H1 (cell line): ENCODE measurements around the gene ZBTB26. TPM values are rescaled to one million over a fixed set of nuclear protein-coding genes. Genes with fewer than 3 reads are reported as not detected.

Source experiments
- CTCF ChIA-PET: fragments of 300-600 bp; sonication (Branson Sonifier 250); formaldehyde crosslinking; loops from one replicate; lab custom pipeline; 2021; ENCODE audit not compliant: partially characterized antibody; lab: Charles Lee
- POLR2A ChIA-PET: fragments of 300-600 bp; sonication (Branson Sonifier 250); formaldehyde crosslinking; loops from one replicate; lab custom pipeline; 2021; ENCODE audit warnings: inconsistent platforms; ENCODE audit not compliant: partially characterized antibody; lab: Charles Lee
- DNase-seq, 2 experiments: peaks; one replicate each; pipeline versions ENCODE4 v3.0.0 to v3.0.0-alpha.2; 2010 to 2022; ENCODE audit warnings: low spot score in 2 of 2, low read depth in 1 of 2, mixed read lengths in 1 of 2
- FAIRE-seq: peaks from 2 replicates; lab custom pipeline; 2011; peaks lifted over from hg19 to GRCh38; lab: Jason Lieb, UNC
- H2AFZ ChIP-seq: 2 replicates; pipeline ENCODE4 v1.8.1; 2012; ENCODE audit warnings: low read length, inconsistent platforms
- H2AK5ac ChIP-seq: 2 replicates; pipeline ENCODE4 v1.6.1; 2013; ENCODE audit warnings: low read depth, low read length
- H2BK120ac ChIP-seq: replicated peaks from 2 replicates; pipeline ENCODE3; 2013; ENCODE audit warnings: low read depth, low read length, inconsistent platforms
- H2BK12ac ChIP-seq: 2 replicates; pipeline ENCODE4 v1.6.1; 2013; ENCODE audit warnings: low read depth, low read length
- H2BK15ac ChIP-seq: 2 replicates; pipeline ENCODE4 v1.6.1; 2013; ENCODE audit warnings: low read length
- H2BK20ac ChIP-seq: 2 replicates; pipeline ENCODE4 v1.6.1; 2013; ENCODE audit warnings: low read length
- H2BK5ac ChIP-seq: 2 replicates; pipeline ENCODE4 v1.6.1; 2013; ENCODE audit warnings: low read depth, low read length
- H3K14ac ChIP-seq: 2 replicates; pipeline ENCODE4 v1.6.1; 2013; ENCODE audit warnings: inconsistent platforms; ENCODE audit not compliant: insufficient read length
- H3K18ac ChIP-seq: 2 replicates; pipeline ENCODE4 v1.6.1; 2013; ENCODE audit warnings: low read length; ENCODE audit errors: extremely low read depth
- H3K23ac ChIP-seq: 2 replicates; pipeline ENCODE4 v1.6.1; 2013; ENCODE audit warnings: inconsistent platforms; ENCODE audit not compliant: insufficient read length
- H3K23me2 ChIP-seq: 2 replicates; pipeline ENCODE4 v1.6.1; 2013; ENCODE audit warnings: low read depth, low read length
- H3K27ac ChIP-seq: 2 replicates; pipeline ENCODE4 v1.6.1; 2011; ENCODE audit warnings: low read depth, low read length, inconsistent platforms
- H3K27me3 ChIP-seq, 4 experiments: replicated peaks in 1 of 4; 1 replicate in 1 of 4; 2 replicates in 3 of 4; pipeline versions ENCODE4 v1.6.1 to v1.8.1; 2011 to 2013; ENCODE audit warnings: low read length in 3 of 4, mild to moderate bottlenecking in 3 of 4, inconsistent platforms in 2 of 4, mixed read lengths in 2 of 4, moderate library complexity in 1 of 4; ENCODE audit not compliant: control insufficient read depth in 3 of 4, insufficient read depth in 3 of 4; ENCODE audit errors: extremely low read depth in 1 of 4
- H3K36me3 ChIP-seq, 4 experiments: 2 replicates each; pipeline versions ENCODE4 v1.6.1 to v1.8.1; 2011 to 2013; ENCODE audit warnings: mild to moderate bottlenecking in 4 of 4, low read length in 3 of 4, moderate library complexity in 2 of 4, control low read depth in 1 of 4, inconsistent platforms in 1 of 4; ENCODE audit not compliant: insufficient read depth in 4 of 4, control insufficient read depth in 2 of 4
- H3K4ac ChIP-seq: replicated peaks from 2 replicates; pipeline ENCODE3; 2013; ENCODE audit warnings: low read length, low read depth, mixed read lengths, inconsistent platforms; ENCODE audit not compliant: insufficient read length
- H3K4me1 ChIP-seq, 4 experiments: replicated peaks in 1 of 4; 1 replicate in 1 of 4; 2 replicates in 3 of 4; pipeline versions ENCODE4 v1.6.1 to v1.8.1; 2011 to 2013; ENCODE audit warnings: low read length in 3 of 4, inconsistent platforms in 2 of 4, mixed read lengths in 1 of 4; ENCODE audit not compliant: insufficient read depth in 4 of 4, control insufficient read depth in 3 of 4
- H3K4me2 ChIP-seq, 2 experiments: 2 replicates each; pipeline versions ENCODE4 v1.6.1 to v1.8.1; 2011 to 2013; ENCODE audit warnings: low read depth in 2 of 2, low read length in 2 of 2, control low read depth in 1 of 2, inconsistent platforms in 1 of 2, mild to moderate bottlenecking in 1 of 2; ENCODE audit not compliant: insufficient read depth in 1 of 2
- H3K4me3 ChIP-seq, 4 experiments: fragments of 200-600, 300-600 bp in 1 of 4; sonication (generic), shearing (Covaris generic), sonication (Bioruptor Twin) in 1 of 4; 2 replicates each; pipeline versions ENCODE4 v1.5.1 to v1.8.1; 2011 to 2016; ENCODE audit warnings: low read length in 4 of 4, low read depth in 3 of 4, control low read depth in 2 of 4, inconsistent platforms in 2 of 4, mild to moderate bottlenecking in 2 of 4, mixed read lengths in 1 of 4, moderate library complexity in 1 of 4; ENCODE audit not compliant: insufficient read depth in 2 of 4; ENCODE audit errors: extremely low read depth in 1 of 4
- H3K56ac ChIP-seq: replicated peaks from 2 replicates; pipeline ENCODE3; 2013; ENCODE audit warnings: low read depth, mild to moderate bottlenecking, mixed read lengths, low read length, inconsistent platforms; ENCODE audit not compliant: insufficient read length
- H3K79me1 ChIP-seq: 2 replicates; pipeline ENCODE4 v1.6.1; 2013; ENCODE audit warnings: low read depth, low read length, control low read depth
- H3K79me2 ChIP-seq, 2 experiments: 2 replicates each; pipeline versions ENCODE4 v1.6.1 to v1.8.1; 2012 to 2013; ENCODE audit warnings: low read length in 2 of 2, mild to moderate bottlenecking in 2 of 2, inconsistent platforms in 1 of 2; ENCODE audit not compliant: insufficient read depth in 2 of 2, control insufficient read depth in 1 of 2
- H3K9ac ChIP-seq, 4 experiments: replicated peaks in 1 of 4; 1 replicate in 1 of 4; 2 replicates in 3 of 4; pipeline versions ENCODE4 v1.6.1 to v1.8.1; 2011 to 2013; ENCODE audit warnings: low read depth in 3 of 4, low read length in 3 of 4, control low read depth in 2 of 4, mild to moderate bottlenecking in 2 of 4, moderate library complexity in 2 of 4, inconsistent platforms in 1 of 4; ENCODE audit errors: extremely low read depth in 1 of 4
- H3K9me3 ChIP-seq, 2 experiments: 2 replicates each; pipeline versions ENCODE4 v1.6.1 to v1.8.1; 2012 to 2013; ENCODE audit warnings: mild to moderate bottlenecking in 2 of 2, moderate library complexity in 2 of 2, control low read depth in 1 of 2, inconsistent platforms in 1 of 2, low read depth in 1 of 2, low read length in 1 of 2, mixed read lengths in 1 of 2; ENCODE audit not compliant: insufficient read depth in 2 of 2
- H4K20me1 ChIP-seq, 2 experiments: replicated peaks in 1 of 2; 2 replicates each; pipeline versions ENCODE3 to v1.8.1; 2011 to 2013; ENCODE audit warnings: inconsistent platforms in 2 of 2, low read length in 2 of 2, mild to moderate bottlenecking in 1 of 2; ENCODE audit not compliant: insufficient read depth in 2 of 2, control insufficient read depth in 1 of 2
- H4K5ac ChIP-seq: 2 replicates; pipeline ENCODE4 v1.6.1; 2013; ENCODE audit warnings: low read length, low read depth, mixed read lengths, inconsistent platforms; ENCODE audit not compliant: insufficient read length
- H4K8ac ChIP-seq: 2 replicates; pipeline ENCODE4 v1.8.0; 2013; ENCODE audit warnings: mild to moderate bottlenecking, moderate library complexity, low read length, inconsistent platforms; ENCODE audit not compliant: insufficient read depth; ENCODE audit errors: extremely low read depth
- H4K91ac ChIP-seq: replicated peaks from 2 replicates; pipeline ENCODE3; 2013; ENCODE audit warnings: low read length, mixed read lengths, inconsistent platforms; ENCODE audit not compliant: insufficient read length
- ATF3 ChIP-seq: IDR thresholded peaks from 2 replicates; pipeline ENCODE4 v1.6.1; 2011; ENCODE audit warnings: low read depth, mild to moderate bottlenecking, low read length; ENCODE audit not compliant: insufficient read depth
- CTCF ChIP-seq, 3 experiments: IDR thresholded peaks; 1 replicate in 2 of 3; 2 replicates in 1 of 3; pipeline versions ENCODE4 v1.5.1 to v1.6.1; 2011; ENCODE audit warnings: low read length in 3 of 3, mild to moderate bottlenecking in 3 of 3, inconsistent platforms in 2 of 3, low read depth in 1 of 3, moderate library complexity in 1 of 3; ENCODE audit not compliant: insufficient read depth in 1 of 3; ENCODE audit errors: control extremely low read depth in 1 of 3
- KDM4A ChIP-seq: IDR thresholded peaks from one replicate; pipeline ENCODE4 v1.7.1; 2012; ENCODE audit warnings: low read depth, mild to moderate bottlenecking, moderate library complexity, low read length, inconsistent platforms; ENCODE audit not compliant: severe bottlenecking
- KDM5A ChIP-seq: fragments of 200-600 bp; IDR thresholded peaks from 2 replicates; pipeline ENCODE4 v1.7.1; 2012; ENCODE audit warnings: mild to moderate bottlenecking, low read length, inconsistent platforms, mixed read lengths
- SAP30 ChIP-seq: fragments of 300-600 bp; sonication (generic); IDR thresholded peaks from 2 replicates; pipeline ENCODE4 v1.7.1; 2012; ENCODE audit warnings: low read length, moderate library complexity, mild to moderate bottlenecking, inconsistent platforms; ENCODE audit not compliant: insufficient read depth, insufficient replicate concordance
- TAF1 ChIP-seq: IDR thresholded peaks from 2 replicates; pipeline ENCODE4 v1.6.1; 2011; ENCODE audit warnings: mild to moderate bottlenecking, low read depth, low read length
- ZNF274 ChIP-seq: IDR thresholded peaks from 2 replicates; pipeline ENCODE4 v1.7.0; 2012; ENCODE audit warnings: low read length, borderline replicate concordance; ENCODE audit errors: extremely low read depth
- WGBS, 2 experiments: shearing (Covaris generic) in 1 of 2; methylation state at CpG; one replicate each; pipeline versions ENCODE4 v1.1.6 to v1.1.7; 2013 to 2015; ENCODE audit warnings: low lambda C conversion rate in 2 of 2, mixed read lengths in 2 of 2, inconsistent platforms in 1 of 2, low coverage in 1 of 2, missing lambda C conversion rate in 1 of 2; ENCODE audit not compliant: insufficient replicate concordance in 2 of 2, insufficient coverage in 1 of 2, insufficient read length in 1 of 2; ENCODE audit errors: extremely low coverage in 1 of 2, missing lambda C conversion rate in 1 of 2; 5-methylcytosine and 5-hydroxymethylcytosine counted together
- polyA plus RNA-seq, 7 experiments: library from polyadenylated mRNA; depleted of rRNA in 3 of 7; stranded (reverse) in 5 of 7; unstranded in 2 of 7; fragments of >200 nt in 5 of 7; fragments of 200-250 nt in 2 of 7; gene quantifications; 1 replicate in 5 of 7; 2 replicates in 1 of 7; 4 replicates in 1 of 7; pipeline versions ENCODE4 v1.2.1 to v1.2.3, GENCODE V29; 2011 to 2013; ENCODE audit warnings: missing spikeins in 2 of 7, mixed read lengths in 2 of 7
- total RNA-seq: library from RNA; stranded (reverse); fragmentation: NEBNext Ultra II Directional; extraction: Animal tissue kit (Norgen Biotek cat#: 25700); gene quantifications from 2 replicates; pipeline ENCODE4 v1.2.1, GENCODE V29; 2021

Gene ZBTB26
- total and polyA plus RNA-seq, 2 of the 8 experiments (the other 6 are each of a cell fraction or from before 2014, with no cell fraction given): 5.7 to 7.4 TPM

GRCh38 chr9:122930541-122931225 is 629 bp downstream of the ZBTB26 start:
- Histone ChIP-seq H3K56ac (peak overlapping the region; percentile 0), H3K4ac (no peak overlapping the region), H3K79me1 (no peaks in the 10 kb centered on the region), H3K23ac (no peak overlapping the region), H2BK5ac (no peak overlapping the region), H4K91ac (peak overlapping the region; percentile 7), H4K5ac (peak overlapping the region; percentile 4), H3K27me3 (no peaks in the 10 kb centered on the region), H3K18ac (no peak overlapping the region; the same call in 1 of the 2 replicates), H2BK12ac (no peak overlapping the region), H2BK20ac (no peak overlapping the region), H4K20me1 (peaks cover 0 to 2% of the 10 kb centered on the region in 2 experiments), H3K36me3 (no peaks in the 10 kb centered on the region), H3K14ac (no peak overlapping the region), H3K4me3 (peak overlapping the region; percentile 96 to 100 (median 98)), H2AFZ (no peak overlapping the region), H3K9me3 (no peaks in the 10 kb centered on the region), H2AK5ac (no peak overlapping the region), H3K4me2 (peak overlapping the region; percentile 73 to 98), H3K23me2 (peaks cover 14% of the 10 kb centered on the region), H3K4me1 (peaks cover 0 to 6% (median under 1%) of the 10 kb centered on the region in 4 experiments; a peak in 4 of 7 replicates), H3K9ac (peak overlapping the region; percentile 43 to 63 (median 56)), H3K27ac (0 out of 2 replicates have a peak overlapping the region, but pooled peaks have one; percentile 56), H4K8ac (no peak overlapping the region), H3K79me2 (peaks cover 5 to 81% of the 10 kb centered on the region in 2 experiments), H2BK120ac (no peak overlapping the region), H2BK15ac (no peak overlapping the region)
- FAIRE-seq (no peak), DNase-seq (no peak)
- ChIA-PET CTCF (interaction anchor here (0.8 to 1.9 kb wide), 3 partner anchors 9 to 17 kb away, joined by 4 to 6 read pairs (median 5); partner anchors contain the start of gene ZBTB6), POLR2A (interaction anchor here (0.8 to 5.3 kb wide), 9 partner anchors 9 to 150 kb away, joined by 3 to 79 read pairs (median 7); partner anchors contain the start of genes RABGAP1, RC3H2 and ZBTB6)
- 38% methylated on average over 10 of the region's 10 CpGs; no CpG with 5 or more reads in 1 of the 2 experiments for WGBS, 2 experiments
- TF ChIP-seq TAF1 (no peak; the same call in 1 of the 2 replicates), KDM5A (no peak), KDM4A (no peak), ATF3 (no peak), CTCF (IDR thresholded peaks at IDR 0.05; ENCODE audit: control extremely low read depth in 1 of 3, insufficient read depth in 1 of 3, low read depth in 1 of 3, low read length in 3 of 3) (peak in 1 of 3 experiments; percentile 30; a peak in 1 of 4 replicates), ZNF274 (no peak), SAP30 (no peak)
